ENCODE measurements around the gene PPP1R27. TPM values are rescaled to one million over a fixed set of nuclear protein-coding genes. Genes with fewer than 3 reads are reported as not detected.
"Not testable (repeated sequence)": the region's sequence is repeated elsewhere in the genome, so short reads cannot be mapped to it uniquely, and the experiment has no call there.

PPP1R27 gene
- total RNA-seq, 1 donor, result not detected

- TF ChIP-seq CTCF (IDR thresholded peaks at IDR 0.05; ENCODE audit: extremely low read depth, low read depth, low read length), result no peak
- no peak overlapping the region for H3K4me2 ChIP-seq (ENCODE audit: insufficient read depth, low read length)
- no peaks in the 10 kb centered on the region for H3K4me1 ChIP-seq (ENCODE audit: insufficient read depth, low read length)
- H3K9me3 ChIP-seq (ENCODE audit: low read depth, low read length), result no peaks in the 10 kb centered on the region
- no peak overlapping the region for H2AFZ ChIP-seq (ENCODE audit: low read length)
- H4K20me1 ChIP-seq (ENCODE audit: insufficient read depth, low read length), result peaks cover 24% of the 10 kb centered on the region
- no peak overlapping the region for H3K27ac ChIP-seq (ENCODE audit: low read depth, low read length)
- no peaks in the 10 kb centered on the region for H3K27me3 ChIP-seq (ENCODE audit: insufficient read depth, low read length)
- peaks cover 40% of the 10 kb centered on the region for H3K36me3 ChIP-seq (ENCODE audit: insufficient read depth, low read length)
- H3K79me2 ChIP-seq (ENCODE audit: insufficient read depth, low read length), result no peaks in the 10 kb centered on the region
- H3K4me3 ChIP-seq (ENCODE audit: insufficient read depth, low read length), result no peak overlapping the region
- no peak for DNase-seq (ENCODE audit: insufficient read length, low spot score, missing footprints)
Observed at GRCh38 chr17:81840826-81841778, 6.3 kb upstream of the PPP1R27 start.

DNA sequence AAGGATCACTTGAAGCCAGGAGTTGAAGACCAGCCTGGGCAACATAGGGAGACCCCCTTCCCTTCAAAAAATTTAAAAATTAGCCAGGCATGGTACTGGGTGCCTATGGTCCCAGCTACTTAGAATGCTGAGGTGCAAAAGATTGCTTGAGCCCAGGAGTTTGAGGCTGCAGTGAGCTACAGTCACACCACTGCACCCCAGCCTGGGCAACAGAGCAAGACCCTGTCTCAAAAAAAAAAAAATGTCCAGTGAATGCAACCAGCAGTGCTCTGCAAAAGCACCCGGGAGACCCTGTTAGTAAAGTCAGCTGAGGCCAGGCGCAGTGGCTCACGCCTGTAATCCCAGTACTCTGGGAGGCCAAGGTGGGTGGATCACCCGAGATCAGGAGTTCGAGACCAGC lies 5.2 kb upstream of the PPP1R27 start:
- not testable (repeated sequence) for H3K4me2 ChIP-seq (ENCODE audit: insufficient read depth, low read length); H3K79me2 ChIP-seq (ENCODE audit: insufficient read depth, low read length); H3K27ac ChIP-seq (ENCODE audit: low read depth, low read length); H3K4me3 ChIP-seq (ENCODE audit: insufficient read depth, low read length); DNase-seq (ENCODE audit: insufficient read length, low spot score, missing footprints); H3K9me3 ChIP-seq (ENCODE audit: low read depth, low read length); H2AFZ ChIP-seq (ENCODE audit: low read length); H3K27me3 ChIP-seq (ENCODE audit: insufficient read depth, low read length); H3K4me1 ChIP-seq (ENCODE audit: insufficient read depth, low read length)
- H3K36me3 ChIP-seq (ENCODE audit: insufficient read depth, low read length), result peaks cover 30% of the 10 kb centered on the region
- peaks cover 19% of the 10 kb centered on the region for H4K20me1 ChIP-seq (ENCODE audit: insufficient read depth, low read length)

GRCh38 chr17:81839301-81839700 lies 4.5 kb upstream of the PPP1R27 start:
- DNase-seq (ENCODE audit: insufficient read length, low spot score, missing footprints), result no peak
- H3K36me3 ChIP-seq (ENCODE audit: insufficient read depth, low read length), result peaks cover 22% of the 10 kb centered on the region
- no peaks in the 10 kb centered on the region for H3K4me1 ChIP-seq (ENCODE audit: insufficient read depth, low read length)
- no peak overlapping the region for H3K27ac ChIP-seq (ENCODE audit: low read depth, low read length)
- no peak for TF ChIP-seq CTCF (IDR thresholded peaks at IDR 0.05; ENCODE audit: extremely low read depth, low read depth, low read length)
- H4K20me1 ChIP-seq (ENCODE audit: insufficient read depth, low read length), result peaks cover 15% of the 10 kb centered on the region
- no peaks in the 10 kb centered on the region for H3K79me2 ChIP-seq (ENCODE audit: insufficient read depth, low read length)
- H3K27me3 ChIP-seq (ENCODE audit: insufficient read depth, low read length), result no peaks in the 10 kb centered on the region
- H3K9me3 ChIP-seq (ENCODE audit: low read depth, low read length), result no peaks in the 10 kb centered on the region
- H3K4me2 ChIP-seq (ENCODE audit: insufficient read depth, low read length), result no peak overlapping the region
- H2AFZ ChIP-seq (ENCODE audit: low read length), result no peak overlapping the region
- no peak overlapping the region for H3K4me3 ChIP-seq (ENCODE audit: insufficient read depth, low read length)

DNA sequence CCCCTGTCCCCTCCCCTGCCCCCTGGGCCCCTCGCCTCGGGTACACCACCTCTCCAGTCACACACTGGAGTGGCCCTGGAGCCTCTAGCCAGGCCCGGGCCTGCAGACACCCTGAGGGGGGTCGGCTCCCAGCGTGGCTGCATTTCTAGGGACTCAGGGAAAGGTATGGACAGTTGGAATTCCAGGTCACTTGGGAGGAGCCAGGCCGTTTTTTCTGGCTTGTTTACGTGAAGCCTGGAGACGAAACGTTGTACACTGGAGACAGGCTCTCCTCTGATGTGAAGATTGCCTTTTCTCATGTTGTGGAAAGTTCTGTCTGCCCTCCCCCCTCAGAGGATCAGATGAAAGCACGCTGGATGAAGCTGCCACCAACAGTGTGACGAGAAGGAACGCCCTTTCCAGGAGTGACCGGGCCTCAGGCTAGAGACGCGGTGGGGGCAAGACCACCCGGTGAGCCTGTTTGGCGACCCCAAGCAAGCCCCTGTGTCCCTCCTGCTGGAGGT lies 4.0 kb upstream of the PPP1R27 start:
- no peaks in the 10 kb centered on the region for H3K27me3 ChIP-seq (ENCODE audit: insufficient read depth, low read length)
- peaks cover 12% of the 10 kb centered on the region for H4K20me1 ChIP-seq (ENCODE audit: insufficient read depth, low read length)
- no peak for DNase-seq (ENCODE audit: insufficient read length, low spot score, missing footprints)
- H3K9me3 ChIP-seq (ENCODE audit: low read depth, low read length), result no peaks in the 10 kb centered on the region
- TF ChIP-seq CTCF (IDR thresholded peaks at IDR 0.05; ENCODE audit: extremely low read depth, low read depth, low read length), result no peak
- no peak overlapping the region for H3K27ac ChIP-seq (ENCODE audit: low read depth, low read length)
- no peak overlapping the region for H2AFZ ChIP-seq (ENCODE audit: low read length)
- no peak overlapping the region for H3K4me3 ChIP-seq (ENCODE audit: insufficient read depth, low read length)
- H3K36me3 ChIP-seq (ENCODE audit: insufficient read depth, low read length), result peaks cover 17% of the 10 kb centered on the region
- peaks cover 3% of the 10 kb centered on the region for H3K4me1 ChIP-seq (ENCODE audit: insufficient read depth, low read length)
- peaks cover under 1% of the 10 kb centered on the region for H3K79me2 ChIP-seq (ENCODE audit: insufficient read depth, low read length)
- H3K4me2 ChIP-seq (ENCODE audit: insufficient read depth, low read length), result no peak overlapping the region

Data from osteoblast (primary cell).